ENCODE results near the gene DLGAP1.

DLGAP1 gene

DNA sequence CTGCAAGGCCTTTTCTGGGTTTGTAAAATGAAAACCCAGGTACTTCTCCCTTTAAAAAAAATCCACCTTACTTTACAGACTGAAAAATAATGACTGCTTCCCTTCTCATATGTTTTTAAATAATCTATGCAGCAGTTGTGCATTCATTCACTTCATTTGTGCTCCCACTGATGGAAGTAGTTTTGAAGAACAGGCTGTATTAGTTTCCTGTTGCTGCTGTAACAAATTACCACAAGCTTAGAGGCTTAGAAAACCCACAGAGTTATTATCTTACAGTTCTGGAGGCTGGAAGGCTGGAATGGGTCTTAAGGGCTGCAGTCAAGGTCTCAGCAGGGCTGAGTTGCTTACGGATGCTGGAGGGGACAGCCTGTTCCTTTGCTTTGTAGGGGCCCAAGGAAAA, 670.2 kb downstream of the DLGAP1 start:
- no peak overlapping the region for H3K23ac ChIP-seq (ENCODE audit: low read depth, low read length, poor library complexity)
- H3K4me3 ChIP-seq (ENCODE audit: low read length in 2 of 2) = no peak overlapping the region
- H3K79me1 ChIP-seq (ENCODE audit: low read depth, low read length) = no peaks in the 10 kb centered on the region
- WGBS, 2 donors (ENCODE audit: extremely low coverage in 2 of 2, insufficient read length in 2 of 2, insufficient replicate concordance in 1 of 2) = no CpG with 5 or more reads among the region's 1 CpG
- no peak for DNase-seq (ENCODE audit: low spot score)
- no peak overlapping the region for H2BK15ac ChIP-seq (ENCODE audit: low read length)
- H2BK120ac ChIP-seq (ENCODE audit: low read depth, low read length) = no peak overlapping the region
- H4K8ac ChIP-seq (ENCODE audit: low read depth, low read length) = no peak overlapping the region
- H2BK5ac ChIP-seq (ENCODE audit: low read length) = no peak overlapping the region
- no peaks in the 10 kb centered on the region for H3K36me3 ChIP-seq (replicated peaks in 1 of 2; ENCODE audit: control insufficient read depth in 2 of 2, insufficient read depth in 2 of 2, low read length in 2 of 2)
- no peak overlapping the region for H3K18ac ChIP-seq (ENCODE audit: low read length)
- peaks cover 0 to 7% of the 10 kb centered on the region in 2 donors for H3K9me3 ChIP-seq (replicated peaks in 1 of 2; ENCODE audit: control insufficient read depth in 2 of 2, insufficient read depth in 1 of 2, low read depth in 1 of 2, low read length in 2 of 2)
- H3K4me1 ChIP-seq (ENCODE audit: control insufficient read depth in 2 of 2, insufficient read depth in 1 of 2, low read depth in 1 of 2, low read length in 2 of 2) = no peaks in the 10 kb centered on the region
- no peak overlapping the region for H3K27ac ChIP-seq (replicated peaks; ENCODE audit: low read length)
- H2AFZ ChIP-seq (ENCODE audit: low read length) = no peak overlapping the region
- H3K27me3 ChIP-seq (ENCODE audit: control insufficient read depth in 3 of 3, insufficient read depth in 3 of 3, low read depth in 1 of 3, low read length in 3 of 3) = no peaks in the 10 kb centered on the region
- H3K14ac ChIP-seq (ENCODE audit: low read length) = no peak overlapping the region
- no peak overlapping the region for H4K91ac ChIP-seq (ENCODE audit: low read depth, low read length, poor library complexity)
- H3K4ac ChIP-seq (ENCODE audit: low read length) = no peak overlapping the region
- no peak overlapping the region for H3K9ac ChIP-seq (ENCODE audit: low read depth, low read length, poor library complexity)
- H2BK12ac ChIP-seq (ENCODE audit: low read length) = no peak overlapping the region
- H3K4me2 ChIP-seq (ENCODE audit: insufficient read depth, low read length, poor library complexity, severe bottlenecking) = no peak overlapping the region
- H2AK5ac ChIP-seq (ENCODE audit: low read depth, low read length) = no peak overlapping the region

DNA sequence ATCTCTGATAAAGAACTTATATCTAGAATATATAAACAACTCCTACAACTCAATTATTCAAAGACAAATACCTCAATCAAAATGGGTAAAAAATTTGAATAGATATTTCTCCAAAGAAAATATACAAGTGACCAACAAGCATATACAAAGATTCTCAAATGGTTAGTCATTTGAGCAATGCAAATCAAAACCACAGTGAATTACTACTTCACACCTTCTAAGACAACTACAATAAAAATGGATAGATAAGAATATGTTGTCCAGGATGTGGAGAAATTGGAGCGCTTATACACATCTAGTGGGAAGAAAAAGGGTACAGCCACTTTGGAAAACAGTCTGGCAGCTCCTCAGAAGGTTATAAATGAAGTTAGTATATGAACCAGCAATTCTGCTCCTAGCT, 672.2 kb downstream of the DLGAP1 start:
- H2BK15ac ChIP-seq (ENCODE audit: low read length) = no peak overlapping the region
- H3K14ac ChIP-seq (ENCODE audit: low read length) = no peak overlapping the region
- no peaks in the 10 kb centered on the region for H3K27me3 ChIP-seq (ENCODE audit: control insufficient read depth in 3 of 3, insufficient read depth in 3 of 3, low read depth in 1 of 3, low read length in 3 of 3)
- H3K36me3 ChIP-seq (replicated peaks in 1 of 2; ENCODE audit: control insufficient read depth in 2 of 2, insufficient read depth in 2 of 2, low read length in 2 of 2) = no peaks in the 10 kb centered on the region
- no peak overlapping the region for H4K8ac ChIP-seq (ENCODE audit: low read depth, low read length)
- no peak overlapping the region for H2AFZ ChIP-seq (ENCODE audit: low read length)
- H3K9me3 ChIP-seq (replicated peaks in 1 of 2; ENCODE audit: control insufficient read depth in 2 of 2, insufficient read depth in 1 of 2, low read depth in 1 of 2, low read length in 2 of 2) = peaks cover 0 to 7% of the 10 kb centered on the region in 2 donors
- no peak overlapping the region for H3K4me2 ChIP-seq (ENCODE audit: insufficient read depth, low read length, poor library complexity, severe bottlenecking)
- DNase-seq (ENCODE audit: low spot score) = no peak
- H3K79me1 ChIP-seq (ENCODE audit: low read depth, low read length) = no peaks in the 10 kb centered on the region
- no CpG with 5 or more reads among the region's 1 CpG for WGBS, 2 donors (ENCODE audit: extremely low coverage in 2 of 2, insufficient read length in 2 of 2, insufficient replicate concordance in 1 of 2)
- H3K23ac ChIP-seq (ENCODE audit: low read depth, low read length, poor library complexity) = no peak overlapping the region
- H4K91ac ChIP-seq (ENCODE audit: low read depth, low read length, poor library complexity) = no peak overlapping the region
- no peak overlapping the region for H3K27ac ChIP-seq (replicated peaks; ENCODE audit: low read length)
- no peak overlapping the region for H3K9ac ChIP-seq (ENCODE audit: low read depth, low read length, poor library complexity)
- no peak overlapping the region for H2BK120ac ChIP-seq (ENCODE audit: low read depth, low read length)
- H3K4me3 ChIP-seq (ENCODE audit: low read length in 2 of 2) = no peak overlapping the region
- H3K4ac ChIP-seq (ENCODE audit: low read length) = no peak overlapping the region
- no peak overlapping the region for H2AK5ac ChIP-seq (ENCODE audit: low read depth, low read length)
- H3K4me1 ChIP-seq (ENCODE audit: control insufficient read depth in 2 of 2, insufficient read depth in 1 of 2, low read depth in 1 of 2, low read length in 2 of 2) = no peaks in the 10 kb centered on the region
- no peak overlapping the region for H3K18ac ChIP-seq (ENCODE audit: low read length)
- no peak overlapping the region for H2BK5ac ChIP-seq (ENCODE audit: low read length)
- H2BK12ac ChIP-seq (ENCODE audit: low read length) = no peak overlapping the region

DNA sequence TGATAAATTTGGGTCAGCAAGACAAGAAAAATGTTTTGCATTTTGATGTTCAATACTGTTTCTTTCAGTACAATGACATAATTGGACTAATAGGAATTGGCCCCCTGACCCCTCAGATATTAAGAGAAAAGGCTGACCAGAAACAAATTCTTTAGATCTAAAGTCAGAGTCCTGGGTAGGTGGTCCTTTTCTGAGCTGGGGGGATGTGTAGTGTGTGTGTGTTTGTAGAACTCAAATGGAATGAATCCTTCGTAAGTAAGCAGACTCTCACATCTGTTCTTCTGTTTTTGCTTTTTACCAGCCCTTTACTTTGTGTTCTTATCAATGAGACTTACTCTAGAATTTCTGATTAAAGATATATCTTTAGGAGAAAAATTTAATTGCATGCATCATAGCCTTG, 677.4 kb downstream of the DLGAP1 start:
- no peaks in the 10 kb centered on the region for H3K9me3 ChIP-seq (replicated peaks in 1 of 2; ENCODE audit: control insufficient read depth in 2 of 2, insufficient read depth in 1 of 2, low read depth in 1 of 2, low read length in 2 of 2)
- no peak for DNase-seq (ENCODE audit: low spot score)
- no CpG with 5 or more reads among the region's 1 CpG for WGBS, 2 donors (ENCODE audit: extremely low coverage in 2 of 2, insufficient read length in 2 of 2, insufficient replicate concordance in 1 of 2)
- peaks cover 0 to 2% (median 0%) of the 10 kb centered on the region in 3 experiments for H3K27me3 ChIP-seq (ENCODE audit: control insufficient read depth in 3 of 3, insufficient read depth in 3 of 3, low read depth in 1 of 3, low read length in 3 of 3)
- no peak overlapping the region for H3K23ac ChIP-seq (ENCODE audit: low read depth, low read length, poor library complexity)
- no peak overlapping the region for H3K14ac ChIP-seq (ENCODE audit: low read length)
- H2BK120ac ChIP-seq (ENCODE audit: low read depth, low read length) = no peak overlapping the region
- H4K8ac ChIP-seq (ENCODE audit: low read depth, low read length) = no peak overlapping the region
- H3K4me1 ChIP-seq (ENCODE audit: control insufficient read depth in 2 of 2, insufficient read depth in 1 of 2, low read depth in 1 of 2, low read length in 2 of 2) = peaks cover 0 to under 1% of the 10 kb centered on the region in 2 donors
- no peaks in the 10 kb centered on the region for H3K79me1 ChIP-seq (ENCODE audit: low read depth, low read length)
- H3K4ac ChIP-seq (ENCODE audit: low read length) = no peak overlapping the region
- no peak overlapping the region for H3K4me2 ChIP-seq (ENCODE audit: insufficient read depth, low read length, poor library complexity, severe bottlenecking)
- H3K4me3 ChIP-seq (ENCODE audit: low read length in 2 of 2) = no peak overlapping the region
- H2BK15ac ChIP-seq (ENCODE audit: low read length) = no peak overlapping the region
- H4K91ac ChIP-seq (ENCODE audit: low read depth, low read length, poor library complexity) = no peak overlapping the region
- no peak overlapping the region for H2AFZ ChIP-seq (ENCODE audit: low read length)
- H3K18ac ChIP-seq (ENCODE audit: low read length) = no peak overlapping the region
- H2BK12ac ChIP-seq (ENCODE audit: low read length) = no peak overlapping the region
- H2BK5ac ChIP-seq (ENCODE audit: low read length) = no peak overlapping the region
- H3K9ac ChIP-seq (ENCODE audit: low read depth, low read length, poor library complexity) = no peak overlapping the region
- H3K36me3 ChIP-seq (replicated peaks in 1 of 2; ENCODE audit: control insufficient read depth in 2 of 2, insufficient read depth in 2 of 2, low read length in 2 of 2) = no peaks in the 10 kb centered on the region
- H3K27ac ChIP-seq (replicated peaks; ENCODE audit: low read length) = no peak overlapping the region
- H2AK5ac ChIP-seq (ENCODE audit: low read depth, low read length) = no peak overlapping the region

DNA sequence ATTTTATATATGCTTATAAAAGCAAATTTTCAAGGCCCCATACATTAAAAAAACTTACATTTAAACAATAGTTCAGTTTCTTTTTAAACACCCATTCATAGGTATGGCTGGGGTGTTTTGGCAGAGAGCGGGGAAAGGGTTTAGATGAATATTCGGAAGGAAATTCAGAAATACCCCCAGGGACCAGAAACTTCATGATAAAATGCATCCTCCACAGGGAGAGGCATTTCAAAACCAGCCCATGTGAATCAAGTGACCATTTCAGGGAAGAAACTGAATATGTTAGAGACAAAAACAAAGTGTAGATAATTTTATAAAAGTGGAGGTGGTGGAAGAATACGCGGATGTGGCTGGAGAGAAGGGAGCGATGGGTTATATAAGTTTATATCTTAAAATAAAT, 678.0 kb downstream of the DLGAP1 start:
- H3K9me3 ChIP-seq (replicated peaks in 1 of 2; ENCODE audit: control insufficient read depth in 2 of 2, insufficient read depth in 1 of 2, low read depth in 1 of 2, low read length in 2 of 2) = no peaks in the 10 kb centered on the region
- no peak for DNase-seq (ENCODE audit: low spot score)
- H2BK15ac ChIP-seq (ENCODE audit: low read length) = no peak overlapping the region
- no peak overlapping the region for H3K4ac ChIP-seq (ENCODE audit: low read length)
- H3K27ac ChIP-seq (replicated peaks; ENCODE audit: low read length) = no peak overlapping the region
- H3K14ac ChIP-seq (ENCODE audit: low read length) = no peak overlapping the region
- no peak overlapping the region for H3K23ac ChIP-seq (ENCODE audit: low read depth, low read length, poor library complexity)
- H3K36me3 ChIP-seq (replicated peaks in 1 of 2; ENCODE audit: control insufficient read depth in 2 of 2, insufficient read depth in 2 of 2, low read length in 2 of 2) = no peaks in the 10 kb centered on the region
- no peak overlapping the region for H2AFZ ChIP-seq (ENCODE audit: low read length)
- H2BK5ac ChIP-seq (ENCODE audit: low read length) = no peak overlapping the region
- H2BK12ac ChIP-seq (ENCODE audit: low read length) = no peak overlapping the region
- no peak overlapping the region for H3K4me3 ChIP-seq (ENCODE audit: low read length in 2 of 2)
- no peak overlapping the region for H3K4me2 ChIP-seq (ENCODE audit: insufficient read depth, low read length, poor library complexity, severe bottlenecking)
- no peak overlapping the region for H4K8ac ChIP-seq (ENCODE audit: low read depth, low read length)
- H2AK5ac ChIP-seq (ENCODE audit: low read depth, low read length) = no peak overlapping the region
- H2BK120ac ChIP-seq (ENCODE audit: low read depth, low read length) = no peak overlapping the region
- H3K79me1 ChIP-seq (ENCODE audit: low read depth, low read length) = no peaks in the 10 kb centered on the region
- H3K9ac ChIP-seq (ENCODE audit: low read depth, low read length, poor library complexity) = no peak overlapping the region
- peaks cover 0 to 2% (median 0%) of the 10 kb centered on the region in 3 experiments for H3K27me3 ChIP-seq (ENCODE audit: control insufficient read depth in 3 of 3, insufficient read depth in 3 of 3, low read depth in 1 of 3, low read length in 3 of 3)
- no peak overlapping the region for H4K91ac ChIP-seq (ENCODE audit: low read depth, low read length, poor library complexity)
- no peak overlapping the region for H3K18ac ChIP-seq (ENCODE audit: low read length)
- WGBS, 2 donors (ENCODE audit: extremely low coverage in 2 of 2, insufficient read length in 2 of 2, insufficient replicate concordance in 1 of 2) = 100% methylated on average over 3 of the region's 5 CpGs; no CpG with 5 or more reads in 1 of the 2 donors
- peaks cover 0 to 1% of the 10 kb centered on the region in 2 donors for H3K4me1 ChIP-seq (ENCODE audit: control insufficient read depth in 2 of 2, insufficient read depth in 1 of 2, low read depth in 1 of 2, low read length in 2 of 2)

Measured in neuronal stem cell (in vitro differentiated cells).